CD4-positive, alpha-beta memory T cell (primary cell): Measurements from ENCODE around the gene IFI27L2. TPM values are rescaled to one million over a fixed set of nuclear protein-coding genes. Genes with fewer than 3 reads are reported as not detected.

Experiments
- CTCF ChIA-PET: fragments of 350-600 bp; sonication (Branson Sonifier 250); formaldehyde crosslinking; loops from one replicate; lab custom pipeline; 2021; ENCODE audit warnings: inconsistent platforms; ENCODE audit not compliant: partially characterized antibody; lab: Charles Lee
- POLR2A ChIA-PET: fragments of 350-600 bp; sonication (Branson Sonifier 250); formaldehyde crosslinking; loops from one replicate; lab custom pipeline; 2021; ENCODE audit not compliant: partially characterized antibody; lab: Charles Lee
- DNase-seq, 5 donors: peaks; one replicate each; pipeline versions ENCODE4 v3.0.0 to v3.0.0-alpha.2; 2020 to 2022; ENCODE audit warnings: mixed read lengths in 1 of 5
- H3K27ac ChIP-seq: one replicate; pipeline ENCODE4 v1.7.0; 2013; ENCODE audit warnings: low read depth, low read length
- H3K27me3 ChIP-seq: 2 replicates; pipeline ENCODE4 v1.7.0; 2013; ENCODE audit warnings: mild to moderate bottlenecking, low read length, moderate library complexity; ENCODE audit not compliant: insufficient read depth
- H3K36me3 ChIP-seq: 2 replicates; pipeline ENCODE4 v1.7.0; 2013; ENCODE audit warnings: mild to moderate bottlenecking, low read length, moderate library complexity; ENCODE audit not compliant: insufficient read depth
- H3K4me1 ChIP-seq: 2 replicates; pipeline ENCODE4 v1.7.0; 2013; ENCODE audit warnings: mild to moderate bottlenecking, low read length, moderate library complexity; ENCODE audit not compliant: insufficient read depth
- H3K4me3 ChIP-seq, 2 donors: one replicate each; pipeline ENCODE4 v1.7.0; 2013; ENCODE audit warnings: low read length in 2 of 2, mild to moderate bottlenecking in 1 of 2
- H3K9me3 ChIP-seq, 2 donors: one replicate each; pipeline ENCODE4 v1.7.0; 2013; ENCODE audit warnings: low read length in 2 of 2, control low read depth in 1 of 2; ENCODE audit not compliant: control insufficient read depth in 1 of 2
- H3K27ac Mint-ChIP-seq, 7 donors: one replicate each; pipeline ENCODE4 v1.8.0; 2020 to 2021; ENCODE audit warnings: mixed read lengths in 7 of 7, mild to moderate bottlenecking in 6 of 7, inconsistent platforms in 3 of 7, moderate library complexity in 3 of 7
- H3K27me3 Mint-ChIP-seq, 2 donors: one replicate each; pipeline ENCODE4 v1.8.0; 2020 to 2021; ENCODE audit warnings: mixed read lengths in 2 of 2
- H3K36me3 Mint-ChIP-seq, 2 donors: one replicate each; pipeline ENCODE4 v1.8.0; 2020 to 2021; ENCODE audit warnings: mixed read lengths in 2 of 2, inconsistent platforms in 1 of 2, mild to moderate bottlenecking in 1 of 2
- H3K4me1 Mint-ChIP-seq, 4 donors: one replicate each; pipeline ENCODE4 v1.8.0; 2020 to 2021; ENCODE audit warnings: mixed read lengths in 4 of 4, mild to moderate bottlenecking in 1 of 4
- H3K4me3 Mint-ChIP-seq, 8 donors: one replicate each; pipeline ENCODE4 v1.8.0; 2020 to 2021; ENCODE audit warnings: mixed read lengths in 8 of 8, mild to moderate bottlenecking in 7 of 8, moderate library complexity in 6 of 8, inconsistent platforms in 3 of 8
- H3K9me3 Mint-ChIP-seq, 8 donors: one replicate each; pipeline ENCODE4 v1.8.0; 2020 to 2021; ENCODE audit warnings: mixed read lengths in 8 of 8, mild to moderate bottlenecking in 5 of 8, inconsistent platforms in 3 of 8, moderate library complexity in 1 of 8
- intact Hi-C: fragments of 100-400 bp; cut with micrococcal nuclease; formaldehyde crosslinking; loops from one replicate; pipeline ENCODE4 v1.15.1; 2023
- polyA plus RNA-seq, 2 donors: library from polyadenylated mRNA; unstranded; fragments of 300-500 nt; fragmentation: Illumina TruSeq; gene quantifications; one replicate each; pipeline ENCODE4 v1.2.3, GENCODE V29; 2021
- total RNA-seq, 2 experiments: library from RNA; stranded (reverse); gene quantifications; one replicate each; pipeline ENCODE4 v1.2.3, GENCODE V29; 2021

IFI27L2 gene
- total and polyA plus RNA-seq, 4 experiments from 2014 or later, result 34.0 to 87.9 (median 49.8) TPM

GRCh38 chr14:94115058-94115591 is 14.3 kb downstream of the IFI27L2 start:
- no peak overlapping the region for H3K4me3 Mint-ChIP-seq
- no peak overlapping the region for H3K27ac Mint-ChIP-seq
- no peaks in the 10 kb centered on the region for H3K36me3 Mint-ChIP-seq
- Histone ChIP-seq H3K36me3 (no peaks in the 10 kb centered on the region), H3K9me3 (peaks cover 0 to 7% of the 10 kb centered on the region in 2 donors), H3K4me3 (no peak overlapping the region), H3K27me3 (no peaks in the 10 kb centered on the region), H3K4me1 (no peaks in the 10 kb centered on the region), H3K27ac (no peak overlapping the region)
- POLR2A ChIA-PET, result interaction anchor here (1.1 to 1.3 kb wide), 2 partner anchors 15 to 34 kb away, joined by 3 read pairs; partner anchors contain the start of genes DDX24 and IFI27L1
- H3K9me3 Mint-ChIP-seq, result peaks cover 0 to 13% (median 8%) of the 10 kb centered on the region in 8 donors
- intact Hi-C loops, result no loop called here
- H3K4me1 Mint-ChIP-seq, result no peaks in the 10 kb centered on the region
- DNase-seq, result no peak
- CTCF ChIA-PET, result interaction anchor here (0.9 to 1.3 kb wide), 3 partner anchors 17 to 79 kb away, joined by 3 to 6 read pairs (median 3); no protein-coding TSS in a partner anchor
- H3K27me3 Mint-ChIP-seq, result peaks cover 3 to 24% of the 10 kb centered on the region in 2 donors

- ChIA-PET CTCF (interaction anchor here (0.9 to 1.3 kb wide), 4 partner anchors 17 to 79 kb away, joined by 3 to 6 read pairs (median 4); no protein-coding TSS in a partner anchor), POLR2A (interaction anchor here (1.1 to 1.3 kb wide), 2 partner anchors 14 to 34 kb away, joined by 3 read pairs; partner anchors contain the start of genes DDX24 and IFI27L1)
- H3K27me3 Mint-ChIP-seq, result peaks cover 3 to 24% of the 10 kb centered on the region in 2 donors
- Histone ChIP-seq H3K4me3 (no peak overlapping the region), H3K9me3 (peaks cover 0 to 6% of the 10 kb centered on the region in 2 donors), H3K27me3 (no peaks in the 10 kb centered on the region), H3K4me1 (no peaks in the 10 kb centered on the region), H3K27ac (no peak overlapping the region), H3K36me3 (no peaks in the 10 kb centered on the region)
- no peaks in the 10 kb centered on the region for H3K4me1 Mint-ChIP-seq
- no peak for DNase-seq
- peaks cover 0 to 8% (median 3%) of the 10 kb centered on the region in 8 donors for H3K9me3 Mint-ChIP-seq
- no peak overlapping the region for H3K4me3 Mint-ChIP-seq
- H3K36me3 Mint-ChIP-seq, result no peaks in the 10 kb centered on the region
- intact Hi-C loops, result no loop called here
- no peak overlapping the region for H3K27ac Mint-ChIP-seq
These were observed 14.8 kb downstream of the IFI27L2 start for GRCh38 chr14:94114589-94115057.

- H3K4me1 Mint-ChIP-seq, result no peaks in the 10 kb centered on the region
- ChIA-PET POLR2A (interaction anchor here (1.1 to 1.3 kb wide), 2 partner anchors 14 to 33 kb away, joined by 3 read pairs; partner anchors contain the start of genes DDX24 and IFI27L1), CTCF (interaction anchor here (0.9 to 1.3 kb wide), 3 partner anchors 18 to 78 kb away, joined by 3 to 6 read pairs (median 4); no protein-coding TSS in a partner anchor)
- Histone ChIP-seq H3K4me3 (no peak overlapping the region), H3K9me3 (peaks cover 0 to under 1% of the 10 kb centered on the region in 2 donors), H3K36me3 (no peaks in the 10 kb centered on the region), H3K4me1 (no peaks in the 10 kb centered on the region), H3K27ac (no peak overlapping the region), H3K27me3 (no peaks in the 10 kb centered on the region)
- peak overlapping the region in 1 of 7 donors; percentile 49 for H3K27ac Mint-ChIP-seq
- no peaks in the 10 kb centered on the region for H3K36me3 Mint-ChIP-seq
- DNase-seq, result no peak
- peaks cover 0 to 4% (median 0%) of the 10 kb centered on the region in 8 donors for H3K9me3 Mint-ChIP-seq
- intact Hi-C loops, result no loop called here
- H3K27me3 Mint-ChIP-seq, result peaks cover 3 to 24% of the 10 kb centered on the region in 2 donors
- H3K4me3 Mint-ChIP-seq, result no peak overlapping the region
These were observed 15.4 kb downstream of the IFI27L2 start for GRCh38 chr14:94113908-94114588.

GRCh38 chr14:94113490-94113889 is 15.9 kb downstream of the IFI27L2 start:
- Histone ChIP-seq H3K9me3 (no peaks in the 10 kb centered on the region), H3K27me3 (no peaks in the 10 kb centered on the region), H3K4me3 (no peak overlapping the region), H3K27ac (no peak overlapping the region), H3K4me1 (no peaks in the 10 kb centered on the region), H3K36me3 (no peaks in the 10 kb centered on the region)
- Mint-ChIP-seq H3K9me3 (peaks cover 0 to 2% (median 0%) of the 10 kb centered on the region in 8 donors), H3K27me3 (peaks cover 3 to 24% of the 10 kb centered on the region in 2 donors), H3K4me1 (no peaks in the 10 kb centered on the region), H3K36me3 (no peaks in the 10 kb centered on the region), H3K27ac (peak overlapping the region in 1 of 7 donors; percentile 49), H3K4me3 (no peak overlapping the region)
- intact Hi-C loops, result no loop called here
- ChIA-PET POLR2A (no interaction called here), CTCF (interaction anchor here (0.7 to 1.3 kb wide), 3 partner anchors 19 to 78 kb away, joined by 3 to 4 read pairs (median 3); no protein-coding TSS in a partner anchor)
- DNase-seq, result no peak

GRCh38 chr14:94113073-94113472 is 16.3 kb downstream of the IFI27L2 start:
- Histone ChIP-seq H3K27me3 (no peaks in the 10 kb centered on the region), H3K36me3 (no peaks in the 10 kb centered on the region), H3K9me3 (no peaks in the 10 kb centered on the region), H3K4me1 (no peaks in the 10 kb centered on the region), H3K27ac (no peak overlapping the region), H3K4me3 (no peak overlapping the region)
- intact Hi-C loops, result no loop called here
- H3K4me1 Mint-ChIP-seq, result no peaks in the 10 kb centered on the region
- H3K27me3 Mint-ChIP-seq, result peaks cover 3 to 23% of the 10 kb centered on the region in 2 donors
- no peak overlapping the region for H3K27ac Mint-ChIP-seq
- H3K36me3 Mint-ChIP-seq, result no peaks in the 10 kb centered on the region
- no peak overlapping the region for H3K4me3 Mint-ChIP-seq
- ChIA-PET POLR2A (no interaction called here), CTCF (interaction anchor here (0.7 kb wide), 1 partner anchor 19 kb away, joined by 3 read pairs; no protein-coding TSS in a partner anchor)
- H3K9me3 Mint-ChIP-seq, result no peaks in the 10 kb centered on the region
- DNase-seq, result no peak

GRCh38 chr14:94112513-94113063 is 16.8 kb downstream of the IFI27L2 start:
- Mint-ChIP-seq H3K4me3 (no peak overlapping the region), H3K36me3 (no peaks in the 10 kb centered on the region), H3K27me3 (peaks cover under 1 to 18% of the 10 kb centered on the region in 2 donors), H3K27ac (peak overlapping the region in 1 of 7 donors; percentile 30), H3K4me1 (no peaks in the 10 kb centered on the region), H3K9me3 (no peaks in the 10 kb centered on the region)
- H3K9me3 ChIP-seq, result no peaks in the 10 kb centered on the region
- DNase-seq, result no peak
- no peaks in the 10 kb centered on the region for H3K4me1 ChIP-seq
- no peaks in the 10 kb centered on the region for H3K27me3 ChIP-seq
- intact Hi-C loops, result no loop called here
- ChIA-PET CTCF (interaction anchor here (0.7 to 1.8 kb wide), 2 partner anchors 20 to 24 kb away, joined by 3 to 5 read pairs; no protein-coding TSS in a partner anchor), POLR2A (interaction anchor here (1.3 kb wide), 1 partner anchor 9 kb away, joined by 3 read pairs; no protein-coding TSS in a partner anchor)
- H3K36me3 ChIP-seq, result no peaks in the 10 kb centered on the region
- H3K4me3 ChIP-seq, result no peak overlapping the region
- no peak overlapping the region for H3K27ac ChIP-seq
